Dermis microvascular lymphatic vessel endothelial cell (primary cell): ENCODE results near the gene PRAMEF4. TPM values are rescaled to one million over a fixed set of nuclear protein-coding genes. Genes with fewer than 3 reads are reported as not detected.
"Not testable (repeated sequence)": the region's sequence is repeated elsewhere in the genome, so short reads cannot be mapped to it uniquely, and the experiment has no call there.

Experiments used
- DNase-seq, 2 donors: peaks; one replicate each; pipeline versions ENCODE4 v3.0.0 to v3.0.0-alpha.2; 2010; ENCODE audit warnings: low read depth in 2 of 2
- total RNA-seq: library from RNA; depleted of rRNA; stranded (reverse); fragments of >200 nt; gene quantifications from 2 replicates; pipeline ENCODE4 v1.2.1, GENCODE V29; 2014

The PRAMEF4 gene
- total RNA-seq, result not detected in 2 replicates

DNA sequence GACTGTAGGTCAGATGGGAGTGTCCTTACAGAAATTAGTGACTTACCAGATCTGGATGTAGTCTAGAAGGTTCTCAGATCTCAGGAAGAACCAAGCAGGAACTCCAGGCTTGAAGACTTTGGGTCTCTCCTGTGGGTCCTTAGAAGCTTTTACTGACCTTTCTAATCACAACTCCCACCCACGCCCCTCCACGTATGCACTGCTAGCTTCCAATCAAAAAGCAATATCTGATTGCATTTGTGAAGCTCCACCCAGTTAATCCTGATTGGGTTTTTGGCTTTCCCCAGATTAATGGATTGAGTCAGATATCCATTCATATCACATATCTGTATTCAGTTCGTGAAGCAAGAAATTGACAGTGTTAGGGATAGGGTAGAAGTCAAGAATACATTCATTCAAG lies at the start of gene PRAMEF4:
Gene PRAMEF4, minus strand, starts transcription at position 101 of the 400 bp plus-strand sequence. CDS start 2,807 bp downstream, outside the sequence.
- DNase-seq, result not testable (repeated sequence)

DNA sequence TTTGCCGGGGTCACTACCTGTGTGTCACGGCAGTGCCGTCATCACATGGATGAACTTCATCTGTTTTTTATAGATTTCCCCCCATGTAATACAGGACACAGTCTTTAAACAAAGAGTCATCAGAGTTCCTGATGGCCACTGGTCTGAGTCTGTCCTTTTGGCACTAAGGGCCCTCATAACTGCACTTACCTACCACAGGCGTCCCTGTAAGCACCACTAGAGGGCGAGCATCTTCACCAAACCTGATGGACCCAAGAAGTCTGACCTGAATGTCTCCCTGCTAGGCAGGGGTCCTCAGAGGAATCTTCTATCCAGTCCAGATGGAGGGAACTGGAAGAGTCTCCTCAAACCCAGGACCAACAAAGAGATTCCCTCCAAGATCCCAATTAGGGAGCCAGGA lies 38.4 kb upstream of the PRAMEF4 start:
- DNase-seq, result not testable (repeated sequence)

DNA sequence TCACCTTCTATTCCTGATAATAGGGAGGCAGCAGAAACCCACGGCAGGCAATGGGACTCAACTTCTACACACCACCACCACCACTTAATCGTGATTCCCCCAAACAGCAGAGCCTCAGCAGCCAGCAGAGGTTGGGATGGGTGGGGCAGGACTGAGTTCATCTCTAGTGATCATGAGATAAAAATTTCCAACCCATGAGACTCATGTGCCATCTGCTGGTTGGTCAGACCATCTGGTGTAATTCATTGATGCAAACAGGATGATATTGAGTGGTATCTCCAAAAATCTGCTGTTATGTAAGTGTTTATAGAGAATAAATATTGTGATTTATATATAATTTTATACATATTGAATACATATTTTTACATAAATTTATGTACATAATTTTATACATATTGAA lies 35.7 kb upstream of the PRAMEF4 start:
- DNase-seq, result not testable (repeated sequence)

DNA sequence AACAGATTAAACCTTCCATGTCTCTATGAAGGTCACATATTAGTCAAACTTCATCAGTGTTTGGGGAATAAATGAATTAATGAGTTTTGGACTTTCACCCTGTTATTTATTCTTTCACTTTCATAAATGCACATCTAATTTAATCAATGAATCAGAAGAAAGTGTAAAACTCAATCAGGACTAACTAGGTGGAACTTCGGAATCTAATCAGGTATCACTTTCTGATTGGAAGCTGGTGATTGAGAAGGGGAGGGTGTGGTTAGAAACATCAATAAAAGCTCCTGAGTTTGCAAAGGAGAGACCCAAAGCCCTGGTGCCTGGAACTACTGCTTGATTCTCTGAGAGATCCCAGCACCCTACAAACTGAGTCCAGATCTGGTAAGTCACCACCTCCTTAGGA lies 30.3 kb upstream of the PRAMEF4 start, which contains the start of gene PRAMEF7:
Gene PRAMEF7, plus strand, starts transcription at position 301 of the 400 bp plus-strand sequence. CDS start 1,083 bp downstream, outside the sequence.
- DNase-seq, result not testable (repeated sequence)

DNA sequence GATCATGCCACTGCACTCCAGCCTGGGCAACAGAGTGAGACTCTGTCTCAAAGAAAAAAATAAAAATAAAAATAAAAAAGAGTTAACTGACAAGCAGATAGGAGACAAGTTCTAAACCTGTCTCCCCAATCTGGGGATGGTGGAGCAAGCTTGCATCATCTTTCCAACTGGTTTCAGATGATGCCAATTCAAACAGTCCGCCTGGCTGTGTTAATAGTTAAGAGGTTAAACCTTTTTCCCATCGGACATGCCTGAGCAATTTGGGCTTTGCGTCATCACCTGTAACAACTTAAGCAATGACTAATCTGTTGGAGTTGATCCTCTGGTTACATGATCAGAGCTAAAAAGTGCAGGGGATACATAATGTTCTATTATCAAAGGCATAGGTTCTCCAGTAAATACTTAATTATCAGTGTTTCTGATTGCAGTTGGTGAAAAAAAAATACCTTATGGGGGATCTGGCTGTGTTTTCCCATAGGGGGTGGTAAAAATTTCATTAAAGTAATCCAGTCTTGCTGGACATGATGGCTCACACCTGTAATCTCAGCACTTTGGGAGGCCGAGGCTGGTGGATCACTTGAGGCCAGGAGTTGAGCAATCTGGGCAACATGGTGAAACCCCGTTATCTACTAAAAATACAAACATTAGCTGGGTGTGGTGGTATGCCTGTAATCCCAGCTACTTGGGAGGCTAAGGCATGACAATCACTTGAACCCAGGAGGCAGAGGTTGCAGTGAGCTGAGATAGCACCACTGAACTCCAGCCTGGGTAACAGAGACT lies 18.0 kb upstream of the PRAMEF4 start:
- DNase-seq, result not testable (repeated sequence)

DNA sequence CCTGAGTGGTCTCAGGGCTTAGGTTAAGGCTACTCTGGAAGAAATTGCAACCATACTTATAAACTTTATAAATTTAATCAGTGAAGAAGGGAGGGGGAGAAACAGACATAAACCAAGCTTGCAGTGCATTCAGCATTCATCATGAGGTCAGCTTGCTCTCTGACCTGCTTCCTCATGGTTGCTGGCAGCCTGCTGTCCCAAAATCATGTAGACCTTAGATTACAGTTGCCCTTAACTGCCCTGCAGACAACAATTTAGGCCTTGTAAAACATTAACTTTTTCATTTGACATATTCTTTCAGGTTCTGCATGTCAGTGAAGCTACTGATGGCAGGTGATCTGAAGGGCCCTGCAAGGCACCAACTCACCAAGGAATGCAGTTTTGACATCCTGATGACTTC lies 13.2 kb upstream of the PRAMEF4 start:
- not testable (repeated sequence) for DNase-seq

DNA sequence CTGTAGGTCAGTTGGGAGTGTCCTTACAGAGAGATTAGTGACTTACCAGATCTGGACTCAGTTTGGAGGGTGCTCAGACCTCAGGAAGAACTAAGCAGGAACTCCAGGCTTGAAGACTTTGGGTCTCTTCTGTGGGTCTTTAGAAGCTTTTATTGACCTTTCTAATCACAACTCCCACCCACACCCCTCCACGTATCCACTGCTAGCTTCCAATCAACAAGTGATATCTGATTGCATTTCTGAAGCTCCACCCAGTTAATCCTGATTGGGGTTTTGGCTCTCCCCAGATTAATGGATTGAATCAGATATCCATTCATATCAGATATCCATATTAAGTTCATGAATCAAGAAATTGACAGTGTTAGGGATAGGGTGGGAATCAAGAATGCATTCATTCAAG lies 12.2 kb upstream of the PRAMEF4 start, which contains the start of gene PRAMEF10:
Gene PRAMEF10, minus strand, starts transcription at position 101 of the 400 bp plus-strand sequence. CDS start 2,423 bp downstream, outside the sequence.
- not testable (repeated sequence) for DNase-seq

DNA sequence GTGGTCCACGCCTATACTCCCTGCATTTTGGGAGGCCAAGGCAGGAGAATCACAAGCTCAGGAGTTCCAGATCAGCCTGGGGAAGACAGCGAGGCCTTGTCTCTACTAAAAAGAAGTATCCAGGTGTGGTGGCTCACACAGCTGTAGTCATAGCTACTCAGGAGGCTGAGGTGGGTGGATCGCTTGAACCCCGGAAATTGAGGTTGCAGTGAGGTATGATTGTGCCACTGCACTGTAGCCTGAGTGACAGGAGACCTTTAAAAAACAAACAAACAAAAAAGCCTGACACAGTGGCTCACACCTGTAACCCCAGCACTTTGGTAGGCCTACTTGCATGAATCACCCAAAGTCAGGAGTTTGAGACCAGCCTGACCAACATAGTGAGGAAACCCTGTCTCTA lies 7.5 kb downstream of the PRAMEF4 start:
- not testable (repeated sequence) for DNase-seq

DNA sequence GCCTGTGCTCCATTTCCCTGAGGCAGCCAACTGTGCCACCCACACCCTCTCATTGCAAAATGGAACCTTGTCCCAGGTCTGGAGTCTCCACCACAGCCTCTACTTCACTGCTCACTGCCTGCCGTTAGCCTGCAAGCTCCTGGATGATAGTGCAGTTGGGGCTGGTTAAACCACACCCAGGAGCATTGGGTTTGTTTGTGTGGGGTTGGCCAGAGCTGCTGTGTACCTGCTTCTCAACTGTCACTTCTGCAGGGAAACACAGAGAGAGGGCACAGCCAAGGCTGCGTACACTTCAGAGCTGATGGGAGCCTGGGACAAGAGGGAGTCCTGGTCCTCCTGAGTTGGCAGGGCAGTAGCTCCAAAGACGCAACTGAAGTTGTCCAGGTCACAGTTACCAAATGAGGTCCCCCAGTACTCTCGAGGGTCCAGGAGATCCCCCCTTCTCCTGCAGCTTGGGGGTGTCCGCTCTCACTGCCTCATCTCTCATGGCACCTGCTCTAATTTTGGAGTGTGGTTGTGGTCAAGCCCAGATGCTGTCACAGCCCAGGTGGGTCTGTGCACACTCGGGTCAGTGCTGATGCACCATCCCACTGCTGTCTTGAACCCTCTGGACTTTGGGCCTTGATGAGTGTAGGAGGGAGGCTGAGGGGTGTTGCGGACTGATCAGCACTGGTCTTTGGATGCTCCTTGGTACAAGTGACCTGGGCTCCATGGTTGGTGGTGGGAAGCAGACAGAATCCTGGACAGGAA lies 22.7 kb downstream of the PRAMEF4 start:
- not testable (repeated sequence) for DNase-seq

DNA sequence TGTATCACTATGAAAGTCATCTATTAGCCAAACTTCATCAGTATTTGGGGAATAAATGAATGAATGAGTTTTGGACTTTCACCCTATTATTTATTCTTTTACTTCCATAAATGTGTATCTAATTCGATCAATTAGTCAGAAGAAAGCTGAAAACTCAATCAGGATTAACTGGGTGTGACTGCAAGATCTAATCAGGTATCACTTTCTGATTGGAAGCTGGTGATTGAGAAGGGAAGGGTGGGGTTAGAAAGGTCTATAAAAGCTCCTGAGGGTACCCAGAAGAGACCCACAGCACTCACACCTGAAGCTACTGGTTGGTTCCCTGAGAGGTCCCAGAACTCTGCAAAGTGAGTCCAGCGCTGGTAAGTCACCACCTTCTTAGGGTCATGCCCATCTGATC lies 29.2 kb downstream of the PRAMEF4 start, which contains the start of gene PRAMEF2:
Gene PRAMEF2, plus strand, starts transcription at position 301 of the 400 bp plus-strand sequence. CDS start 1,924 bp downstream, outside the sequence.
- not testable (repeated sequence) for DNase-seq

DNA sequence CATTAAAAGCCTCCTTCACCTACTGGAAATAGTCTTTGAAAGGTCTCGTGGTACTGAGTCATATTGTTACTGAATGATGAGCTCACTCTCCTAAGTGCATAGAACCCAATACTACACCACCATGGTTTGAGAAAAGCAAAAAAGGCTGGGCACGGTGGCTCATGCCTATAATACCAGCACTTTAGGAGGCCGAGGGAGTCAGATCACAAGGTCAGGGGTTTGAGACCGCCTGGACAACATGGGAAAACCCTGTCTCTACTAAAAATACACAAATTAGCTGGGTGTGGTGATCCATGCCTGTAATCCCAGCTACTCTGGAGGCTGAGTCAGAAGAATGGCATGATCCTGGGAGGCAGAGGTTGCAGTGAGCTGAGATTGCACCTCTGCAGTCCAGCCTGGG lies 34.2 kb downstream of the PRAMEF4 start:
- DNase-seq, result no peak

DNA sequence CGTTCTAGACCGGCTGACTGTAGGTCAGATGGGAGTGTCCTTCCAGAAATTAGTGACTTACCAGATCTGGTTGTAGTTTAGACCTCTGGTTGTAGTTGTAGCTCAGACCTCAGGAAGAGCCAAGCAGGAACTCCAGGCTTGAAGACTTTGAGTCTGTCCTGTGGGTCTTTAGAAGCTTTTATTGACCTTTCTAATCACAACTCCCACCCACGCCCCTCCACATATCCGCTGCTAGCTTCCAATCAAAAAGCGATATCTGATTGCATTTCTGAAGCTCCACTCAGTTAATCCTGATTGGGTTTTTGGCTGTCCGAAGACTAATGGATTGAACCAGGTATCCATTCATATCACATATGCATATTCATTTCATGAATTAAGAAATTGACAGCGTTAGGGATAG lies 37.4 kb downstream of the PRAMEF4 start, which contains the start of gene HNRNPCL1:
Gene HNRNPCL1, minus strand, starts transcription at position 101 of the 400 bp plus-strand sequence. CDS start 431 bp downstream, outside the sequence.
- DNase-seq, result not testable (repeated sequence)

DNA sequence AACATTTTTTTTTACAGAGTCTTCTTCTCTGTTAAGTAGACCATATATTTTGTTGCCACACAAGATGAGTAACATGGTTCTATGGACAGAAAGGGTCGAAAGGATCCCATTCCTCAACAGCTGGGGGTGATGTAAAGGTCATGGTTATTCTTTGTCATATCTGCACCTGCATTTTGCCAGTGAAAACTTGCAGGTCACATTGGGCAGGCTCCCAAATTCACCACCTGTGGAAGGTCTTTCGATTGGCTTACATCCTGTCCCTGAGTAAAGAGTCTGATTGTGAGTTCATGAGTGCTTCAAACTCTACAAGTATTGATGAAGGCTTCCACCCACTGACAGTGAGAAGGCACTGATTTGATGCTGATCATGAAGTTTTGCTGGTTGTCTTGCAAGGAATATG lies 52.8 kb downstream of the PRAMEF4 start:
- DNase-seq, result not testable (repeated sequence)

DNA sequence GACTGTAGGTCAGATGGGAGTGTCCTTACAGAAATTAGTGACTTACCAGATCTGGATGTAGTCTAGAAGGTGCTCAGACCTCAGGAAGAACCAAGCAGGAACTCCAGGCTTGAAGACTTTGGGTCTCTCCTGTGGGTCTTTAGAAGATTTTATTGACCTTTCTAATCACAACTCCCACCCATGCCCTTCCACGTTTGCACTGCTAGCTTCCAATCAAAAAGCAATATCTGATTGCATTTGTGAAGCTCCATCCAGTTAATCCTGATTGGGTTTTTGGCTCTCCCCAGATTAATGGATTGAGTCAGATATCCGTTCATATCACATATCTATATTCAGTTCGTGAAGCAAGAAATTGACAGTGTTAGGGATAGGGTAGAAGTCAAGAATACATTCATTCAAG lies 54.7 kb downstream of the PRAMEF4 start, which contains the start of gene PRAMEF11:
Gene PRAMEF11, minus strand, starts transcription at position 101 of the 400 bp plus-strand sequence. CDS start 2,621 bp downstream, outside the sequence.
- not testable (repeated sequence) for DNase-seq

Other genes with a start within 250 kb of the PRAMEF4 start
- gene AADACL4, start 242.1 kb downstream of the PRAMEF4 start, total RNA-seq, result not detected in 2 replicates
- not detected in 2 replicates for gene AADACL3, start 170.1 kb downstream of the PRAMEF4 start, total RNA-seq
- gene CFAP107, start 140.0 kb downstream of the PRAMEF4 start, total RNA-seq, result not detected in 2 replicates
- gene PRAMEF12, start 112.5 kb downstream of the PRAMEF4 start, total RNA-seq, result not detected in 2 replicates
- not detected in 2 replicates for gene PRAMEF1, start 94.8 kb downstream of the PRAMEF4 start, total RNA-seq
- not detected in 2 replicates for gene PRAMEF11, start 54.8 kb downstream of the PRAMEF4 start, total RNA-seq
- gene HNRNPCL1, start 37.5 kb downstream of the PRAMEF4 start, total RNA-seq, result not detected in 2 replicates
- not detected in 2 replicates for gene PRAMEF2, start 29.1 kb downstream of the PRAMEF4 start, total RNA-seq
- gene PRAMEF10, start 12.1 kb upstream of the PRAMEF4 start, total RNA-seq, result not detected in 2 replicates
- not detected in 2 replicates for gene PRAMEF7, start 30.4 kb upstream of the PRAMEF4 start, total RNA-seq
- not detected in 2 replicates for gene PRAMEF6, start 61.4 kb upstream of the PRAMEF4 start, total RNA-seq
- gene PRAMEF27, start 170.4 kb upstream of the PRAMEF4 start, total RNA-seq, result not detected in 2 replicates
- not detected in 2 replicates for gene HNRNPCL3, start 174.6 kb upstream of the PRAMEF4 start, total RNA-seq
- gene PRAMEF25, start 184.6 kb upstream of the PRAMEF4 start, total RNA-seq, result not detected in 2 replicates
- gene HNRNPCL2, start 230.7 kb upstream of the PRAMEF4 start, total RNA-seq, result not detected in 2 replicates